Measurements from ENCODE around the gene ARFGEF3. TPM values are rescaled to one million over a fixed set of nuclear protein-coding genes. Genes with fewer than 3 reads are reported as not detected.

ARFGEF3 gene
- total RNA-seq, 1 donor from 2014 or later: 3.8 TPM

DNA sequence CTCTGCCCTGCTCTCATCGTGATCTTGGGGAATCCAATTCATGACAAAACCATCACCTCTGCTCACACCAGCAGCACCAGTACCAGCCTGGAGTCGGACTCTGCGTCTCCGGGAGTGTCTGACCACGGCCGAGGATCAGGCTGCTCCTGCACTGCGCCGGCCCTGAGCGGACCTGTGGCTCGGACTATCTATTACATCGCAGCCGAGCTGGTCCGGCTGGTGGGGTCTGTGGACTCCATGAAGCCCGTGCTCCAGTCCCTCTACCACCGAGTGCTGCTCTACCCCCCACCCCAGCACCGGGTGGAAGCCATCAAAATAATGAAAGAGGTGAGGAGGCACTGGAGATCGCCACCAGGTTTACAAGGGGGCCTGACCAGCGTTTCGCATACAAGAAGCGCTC is 93.7 kb downstream of the ARFGEF3 start:
- H3K4me2 ChIP-seq: no peak overlapping the region
- H3K4me1 Mint-ChIP-seq: peaks cover 14% of the 10 kb centered on the region
- H3F3A ChIP-seq (ENCODE audit: low read depth): no peaks in the 10 kb centered on the region
- TF ChIP-seq, protein P1, sequence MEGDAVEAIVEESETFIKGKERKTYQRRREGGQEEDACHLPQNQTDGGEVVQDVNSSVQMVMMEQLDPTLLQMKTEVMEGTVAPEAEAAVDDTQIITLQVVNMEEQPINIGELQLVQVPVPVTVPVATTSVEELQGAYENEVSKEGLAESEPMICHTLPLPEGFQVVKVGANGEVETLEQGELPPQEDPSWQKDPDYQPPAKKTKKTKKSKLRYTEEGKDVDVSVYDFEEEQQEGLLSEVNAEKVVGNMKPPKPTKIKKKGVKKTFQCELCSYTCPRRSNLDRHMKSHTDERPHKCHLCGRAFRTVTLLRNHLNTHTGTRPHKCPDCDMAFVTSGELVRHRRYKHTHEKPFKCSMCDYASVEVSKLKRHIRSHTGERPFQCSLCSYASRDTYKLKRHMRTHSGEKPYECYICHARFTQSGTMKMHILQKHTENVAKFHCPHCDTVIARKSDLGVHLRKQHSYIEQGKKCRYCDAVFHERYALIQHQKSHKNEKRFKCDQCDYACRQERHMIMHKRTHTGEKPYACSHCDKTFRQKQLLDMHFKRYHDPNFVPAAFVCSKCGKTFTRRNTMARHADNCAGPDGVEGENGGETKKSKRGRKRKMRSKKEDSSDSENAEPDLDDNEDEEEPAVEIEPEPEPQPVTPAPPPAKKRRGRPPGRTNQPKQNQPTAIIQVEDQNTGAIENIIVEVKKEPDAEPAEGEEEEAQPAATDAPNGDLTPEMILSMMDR (IDR thresholded peaks at IDR 0.05): no peak
- TF ChIP-seq EZH2 (IDR thresholded peaks at IDR 0.05) (no peak), EZH2phosphoT487 (IDR thresholded peaks at IDR 0.05) (no peak)
- no peaks in the 10 kb centered on the region for H3K4me1 ChIP-seq
- no peaks in the 10 kb centered on the region for H4K20me1 ChIP-seq (ENCODE audit: low read depth)
- H3K27ac ChIP-seq: no peak overlapping the region
- no peak overlapping the region for H2AFZ ChIP-seq (replicated peaks)
- DNase-seq (ENCODE audit: low spot score): no peak
- no peaks in the 10 kb centered on the region for H3K27me3 ChIP-seq
- no peaks in the 10 kb centered on the region for H3K79me2 ChIP-seq (ENCODE audit: low read depth)
- H3K4me3 ChIP-seq: no peak overlapping the region
- no peak overlapping the region for H3K4me3 Mint-ChIP-seq
- no peaks in the 10 kb centered on the region for H3K9me3 ChIP-seq (ENCODE audit: low read depth)
- no peaks in the 10 kb centered on the region for H3K9me3 Mint-ChIP-seq
- no peak overlapping the region for H3K9ac ChIP-seq
- H3K36me3 ChIP-seq: no peaks in the 10 kb centered on the region
- H3K27ac Mint-ChIP-seq: no peak overlapping the region
- H3K27me3 Mint-ChIP-seq (ENCODE audit: insufficient read depth, low read depth): peaks cover 7% of the 10 kb centered on the region
- H3K36me3 Mint-ChIP-seq: no peaks in the 10 kb centered on the region

DNA sequence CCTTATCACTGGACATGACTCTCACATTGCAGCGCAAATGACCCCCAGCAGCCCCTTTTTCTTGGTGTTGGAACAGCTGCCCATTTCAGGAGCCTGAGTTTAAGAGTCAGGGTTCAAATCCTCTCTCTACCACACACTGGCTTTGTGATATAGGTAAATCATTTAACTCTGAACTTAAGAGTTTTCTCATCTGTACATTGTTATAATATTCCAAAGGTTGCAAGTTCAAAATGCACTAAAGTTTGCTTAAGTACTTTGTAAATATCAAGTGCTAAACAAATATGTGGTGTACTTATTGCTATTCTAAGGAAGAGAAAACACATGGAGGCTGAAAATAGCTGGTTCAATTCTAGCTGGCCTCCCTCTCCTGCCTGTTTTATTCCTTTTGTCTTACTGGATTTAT is 95.9 kb downstream of the ARFGEF3 start:
- TF ChIP-seq, protein P1 (IDR thresholded peaks at IDR 0.05): no peak
- TF ChIP-seq EZH2 (IDR thresholded peaks at IDR 0.05) (no peak), EZH2phosphoT487 (IDR thresholded peaks at IDR 0.05) (no peak)
- Histone ChIP-seq H3K4me3 (no peak overlapping the region), H3K27ac (no peak overlapping the region), H3F3A (ENCODE audit: low read depth) (no peaks in the 10 kb centered on the region), H3K79me2 (ENCODE audit: low read depth) (no peaks in the 10 kb centered on the region), H3K9ac (no peak overlapping the region), H3K9me3 (ENCODE audit: low read depth) (no peaks in the 10 kb centered on the region), H3K27me3 (no peaks in the 10 kb centered on the region), H3K4me1 (no peaks in the 10 kb centered on the region), H3K36me3 (no peaks in the 10 kb centered on the region), H3K4me2 (no peak overlapping the region), H4K20me1 (ENCODE audit: low read depth) (no peaks in the 10 kb centered on the region), H2AFZ (replicated peaks) (no peak overlapping the region)
- H3K9me3 Mint-ChIP-seq: no peaks in the 10 kb centered on the region
- H3K36me3 Mint-ChIP-seq: no peaks in the 10 kb centered on the region
- H3K4me3 Mint-ChIP-seq: no peak overlapping the region
- peaks cover 3% of the 10 kb centered on the region for H3K4me1 Mint-ChIP-seq
- no peaks in the 10 kb centered on the region for H3K27me3 Mint-ChIP-seq (ENCODE audit: insufficient read depth, low read depth)
- no peak overlapping the region for H3K27ac Mint-ChIP-seq
- DNase-seq (ENCODE audit: low spot score): no peak

DNA sequence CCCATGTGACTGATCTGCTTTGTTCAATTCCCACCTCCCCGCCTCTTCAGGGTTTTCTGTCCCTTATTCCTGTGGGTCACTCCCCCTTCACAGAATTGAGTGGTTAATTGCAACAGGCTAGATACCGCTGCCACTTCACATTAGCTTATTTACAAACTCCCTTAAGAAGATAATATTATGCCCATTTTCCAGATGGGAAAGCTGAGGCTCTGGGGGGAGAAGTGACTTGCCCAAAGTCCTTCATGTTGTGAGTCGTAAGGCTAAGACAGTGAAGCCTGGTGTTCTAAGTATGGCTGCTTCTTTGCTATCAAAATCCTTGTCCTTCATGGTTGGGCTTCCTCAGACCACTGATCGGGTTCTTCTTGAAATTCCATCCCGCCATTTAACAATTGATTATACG is 96.5 kb downstream of the ARFGEF3 start:
- H3K27ac Mint-ChIP-seq: no peak overlapping the region
- peaks cover 3% of the 10 kb centered on the region for H3K4me1 Mint-ChIP-seq
- no peaks in the 10 kb centered on the region for H3K27me3 Mint-ChIP-seq (ENCODE audit: insufficient read depth, low read depth)
- Histone ChIP-seq H3K27ac (no peak overlapping the region), H2AFZ (replicated peaks) (no peak overlapping the region), H4K20me1 (ENCODE audit: low read depth) (no peaks in the 10 kb centered on the region), H3K9ac (no peak overlapping the region), H3K27me3 (no peaks in the 10 kb centered on the region), H3K4me3 (no peak overlapping the region), H3K9me3 (ENCODE audit: low read depth) (no peaks in the 10 kb centered on the region), H3K79me2 (ENCODE audit: low read depth) (no peaks in the 10 kb centered on the region), H3F3A (ENCODE audit: low read depth) (no peaks in the 10 kb centered on the region), H3K4me2 (no peak overlapping the region), H3K4me1 (no peaks in the 10 kb centered on the region), H3K36me3 (no peaks in the 10 kb centered on the region)
- H3K9me3 Mint-ChIP-seq: no peaks in the 10 kb centered on the region
- TF ChIP-seq EZH2 (IDR thresholded peaks at IDR 0.05): no peak
- TF ChIP-seq, protein P1 (IDR thresholded peaks at IDR 0.05): no peak
- no peak for DNase-seq (ENCODE audit: low spot score)
- no peak overlapping the region for H3K4me3 Mint-ChIP-seq
- no peaks in the 10 kb centered on the region for H3K36me3 Mint-ChIP-seq

DNA sequence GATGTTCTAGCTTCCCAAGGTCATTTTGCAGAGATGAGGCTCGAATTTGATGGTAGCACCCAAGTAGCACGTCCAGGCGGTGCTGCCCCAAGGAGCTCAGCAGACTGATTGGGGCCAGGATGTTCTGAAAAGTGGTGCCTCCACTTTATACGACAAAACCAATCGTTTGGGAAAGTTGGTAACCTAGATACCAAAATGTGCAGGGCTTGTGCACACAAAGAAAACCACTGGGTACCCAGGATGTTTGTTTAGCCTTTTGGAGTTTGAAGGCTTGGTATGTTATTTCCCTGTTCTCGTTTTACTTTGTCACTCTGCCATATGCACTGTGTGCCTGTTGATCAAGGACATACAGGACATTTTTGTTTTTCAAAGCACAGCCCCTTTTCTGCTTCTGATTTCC is 97.3 kb downstream of the ARFGEF3 start:
- H3K4me2 ChIP-seq: no peak overlapping the region
- no peak for TF ChIP-seq EZH2phosphoT487 (IDR thresholded peaks at IDR 0.05)
- TF ChIP-seq EZH2 (IDR thresholded peaks at IDR 0.05): no peak
- TF ChIP-seq, protein P1 (IDR thresholded peaks at IDR 0.05): no peak
- no peak overlapping the region for H3K4me3 Mint-ChIP-seq
- no peak overlapping the region for H2AFZ ChIP-seq (replicated peaks)
- DNase-seq (ENCODE audit: low spot score): no peak
- peaks cover 3% of the 10 kb centered on the region for H3K4me1 Mint-ChIP-seq
- H3F3A ChIP-seq (ENCODE audit: low read depth): no peaks in the 10 kb centered on the region
- H3K36me3 ChIP-seq: no peaks in the 10 kb centered on the region
- no peaks in the 10 kb centered on the region for H4K20me1 ChIP-seq (ENCODE audit: low read depth)
- no peaks in the 10 kb centered on the region for H3K9me3 ChIP-seq (ENCODE audit: low read depth)
- H3K27me3 Mint-ChIP-seq (ENCODE audit: insufficient read depth, low read depth): no peaks in the 10 kb centered on the region
- H3K4me1 ChIP-seq: no peaks in the 10 kb centered on the region
- no peak overlapping the region for H3K27ac Mint-ChIP-seq
- H3K9ac ChIP-seq: no peak overlapping the region
- H3K79me2 ChIP-seq (ENCODE audit: low read depth): no peaks in the 10 kb centered on the region
- H3K27ac ChIP-seq: no peak overlapping the region
- no peak overlapping the region for H3K4me3 ChIP-seq
- H3K9me3 Mint-ChIP-seq: no peaks in the 10 kb centered on the region
- no peaks in the 10 kb centered on the region for H3K27me3 ChIP-seq
- no peaks in the 10 kb centered on the region for H3K36me3 Mint-ChIP-seq
